Erythroblast (primary cell): ENCODE results near the gene SLC7A14.

Experiments
- GATA1 ChIP-seq: IDR thresholded peaks from 2 replicates; pipeline ENCODE4 v1.6.1; 2011; ENCODE audit warnings: low read depth, mild to moderate bottlenecking, control low read depth, low read length, moderate library complexity
- POLR2A ChIP-seq: IDR thresholded peaks from 2 replicates; pipeline ENCODE4 v1.6.1; 2011; ENCODE audit warnings: mild to moderate bottlenecking, low read length

- TF ChIP-seq POLR2A (no peak), GATA1 (no peak)
Measured at GRCh38 chr3:170634663-170635384, 48.9 kb upstream of the SLC7A14 start.
